Measurements from ENCODE around the gene ZMYND11. TPM values are rescaled to one million over a fixed set of nuclear protein-coding genes. Genes with fewer than 3 reads are reported as not detected.

Gene ZMYND11
- total RNA-seq, 1 experiment from 2014 or later, result 37.5 TPM

GRCh38 chr10:215444-215843 lies 80.2 kb downstream of the ZMYND11 start:
- Histone ChIP-seq H3K4me3 (ENCODE audit: low read depth in 2 of 2, low read length in 2 of 2) (no peak overlapping the region), H3K9me3 (ENCODE audit: control insufficient read depth, insufficient read depth, low read depth, low read length) (no peaks in the 10 kb centered on the region), H3K4me1 (ENCODE audit: control insufficient read depth, insufficient read depth, low read length) (no peaks in the 10 kb centered on the region), H3K27ac (ENCODE audit: low read length) (no peak overlapping the region), H3K27me3 (ENCODE audit: control insufficient read depth, insufficient read depth, low read length) (no peaks in the 10 kb centered on the region), H3K36me3 (ENCODE audit: control insufficient read depth, insufficient read depth, low read length) (no peaks in the 10 kb centered on the region; the same call in 1 of the 2 replicates)
- DNase-seq (ENCODE audit: low read depth, low spot score) (no peak), ATAC-seq (no peak)
- CTCF ChIA-PET, result no interaction called here
- intact Hi-C loops (cut with micrococcal nuclease; ENCODE audit: unreplicated experiment) (no loop called here), in situ Hi-C loops (cut with HindIII; ENCODE audit: low pct_unique_long_range_greater_than_20kb, low sequenced_read_pairs) (no loop called here)
- POLR2A ChIA-PET, result interaction anchor here (0.7 kb wide), 1 partner anchor 33 kb away, joined by 3 read pairs; no protein-coding TSS in a partner anchor
- BruUV-seq (replicated peaks), result no TSS peak
- no peak for TF ChIP-seq TCF7L2 (IDR thresholded peaks at IDR 0.05; ENCODE audit: low read depth, low read length)
- TF ChIP-seq CTCF (IDR thresholded peaks at IDR 0.05), result no peak
- TF ChIP-seq SIN3A (IDR thresholded peaks at IDR 0.05; ENCODE audit: borderline replicate concordance, insufficient read depth, low read depth, low read length), result no peak
- TF ChIP-seq POLR2AphosphoS5 (IDR thresholded peaks at IDR 0.05; ENCODE audit: low read depth, low read length), result no peak
- no peak for TF ChIP-seq REST (IDR thresholded peaks at IDR 0.05; ENCODE audit: insufficient read depth in 1 of 2, low read depth in 2 of 2, low read length in 1 of 2)

- ATAC-seq (no peak), DNase-seq (ENCODE audit: low read depth, low spot score) (no peak)
- in situ Hi-C loops (cut with HindIII; ENCODE audit: low pct_unique_long_range_greater_than_20kb, low sequenced_read_pairs), result no loop called here
- intact Hi-C loops (cut with micrococcal nuclease; ENCODE audit: unreplicated experiment), result no loop called here
- no peak for TF ChIP-seq SIN3A (IDR thresholded peaks at IDR 0.05; ENCODE audit: borderline replicate concordance, insufficient read depth, low read depth, low read length)
- no peaks in the 10 kb centered on the region for H3K9me3 ChIP-seq (ENCODE audit: control insufficient read depth, insufficient read depth, low read depth, low read length)
- no peaks in the 10 kb centered on the region for H3K4me1 ChIP-seq (ENCODE audit: control insufficient read depth, insufficient read depth, low read length)
- H3K4me3 ChIP-seq (ENCODE audit: low read depth in 2 of 2, low read length in 2 of 2), result no peak overlapping the region
- ChIA-PET CTCF (no interaction called here), POLR2A (no interaction called here)
- no peaks in the 10 kb centered on the region for H3K27me3 ChIP-seq (ENCODE audit: control insufficient read depth, insufficient read depth, low read length)
- no peak overlapping the region for H3K27ac ChIP-seq (ENCODE audit: low read length)
- BruUV-seq (replicated peaks), result no TSS peak
- H3K36me3 ChIP-seq (ENCODE audit: control insufficient read depth, insufficient read depth, low read length), result no peaks in the 10 kb centered on the region; the same call in 1 of the 2 replicates
Observed at GRCh38 chr10:218798-219197, 83.5 kb downstream of the ZMYND11 start.

GRCh38 chr10:219731-220472 lies 84.6 kb downstream of the ZMYND11 start:
- Histone ChIP-seq H3K27ac (ENCODE audit: low read length) (no peak overlapping the region), H3K4me1 (ENCODE audit: control insufficient read depth, insufficient read depth, low read length) (no peaks in the 10 kb centered on the region), H3K9me3 (ENCODE audit: control insufficient read depth, insufficient read depth, low read depth, low read length) (no peaks in the 10 kb centered on the region), H3K4me3 (ENCODE audit: low read depth in 2 of 2, low read length in 2 of 2) (no peak overlapping the region), H3K27me3 (ENCODE audit: control insufficient read depth, insufficient read depth, low read length) (no peaks in the 10 kb centered on the region), H3K36me3 (ENCODE audit: control insufficient read depth, insufficient read depth, low read length) (no peaks in the 10 kb centered on the region; the same call in 1 of the 2 replicates)
- no TSS peak for BruUV-seq (replicated peaks)
- ChIA-PET CTCF (no interaction called here), POLR2A (no interaction called here)
- DNase-seq (ENCODE audit: low read depth, low spot score) (no peak), ATAC-seq (no peak)
- in situ Hi-C loops (cut with HindIII; ENCODE audit: low pct_unique_long_range_greater_than_20kb, low sequenced_read_pairs), result no loop called here
- TF ChIP-seq TCF7L2 (IDR thresholded peaks at IDR 0.05; ENCODE audit: low read depth, low read length) (no peak), SIN3A (IDR thresholded peaks at IDR 0.05; ENCODE audit: borderline replicate concordance, insufficient read depth, low read depth, low read length) (no peak), POLR2AphosphoS5 (IDR thresholded peaks at IDR 0.05; ENCODE audit: low read depth, low read length) (no peak), CTCF (IDR thresholded peaks at IDR 0.05) (no peak), REST (IDR thresholded peaks at IDR 0.05; ENCODE audit: insufficient read depth in 1 of 2, low read depth in 2 of 2, low read length in 1 of 2) (no peak)
- intact Hi-C loops (cut with micrococcal nuclease; ENCODE audit: unreplicated experiment), result no loop called here

Data from Panc1 (cell line).